H1 (cell line): ENCODE data around the gene OR2V2. TPM values are rescaled to one million over a fixed set of nuclear protein-coding genes. Genes with fewer than 3 reads are reported as not detected.
"Not testable (repeated sequence)": the region's sequence is repeated elsewhere in the genome, so short reads cannot be mapped to it uniquely, and the experiment has no call there.

Experiments used
- CTCF ChIA-PET: fragments of 300-600 bp; sonication (Branson Sonifier 250); formaldehyde crosslinking; loops from one replicate; lab custom pipeline; 2021; ENCODE audit not compliant: partially characterized antibody; lab: Charles Lee
- POLR2A ChIA-PET: fragments of 300-600 bp; sonication (Branson Sonifier 250); formaldehyde crosslinking; loops from one replicate; lab custom pipeline; 2021; ENCODE audit warnings: inconsistent platforms; ENCODE audit not compliant: partially characterized antibody; lab: Charles Lee
- DNase-seq, 2 experiments: peaks; one replicate each; pipeline versions ENCODE4 v3.0.0 to v3.0.0-alpha.2; 2010 to 2022; ENCODE audit warnings: low spot score in 2 of 2, low read depth in 1 of 2, mixed read lengths in 1 of 2
- FAIRE-seq: peaks from 2 replicates; lab custom pipeline; 2011; peaks lifted over from hg19 to GRCh38; lab: Jason Lieb, UNC
- H2AFZ ChIP-seq: 2 replicates; pipeline ENCODE4 v1.8.1; 2012; ENCODE audit warnings: low read length, inconsistent platforms
- H2AK5ac ChIP-seq: 2 replicates; pipeline ENCODE4 v1.6.1; 2013; ENCODE audit warnings: low read depth, low read length
- H2BK120ac ChIP-seq: replicated peaks from 2 replicates; pipeline ENCODE3; 2013; ENCODE audit warnings: low read depth, low read length, inconsistent platforms
- H2BK12ac ChIP-seq: 2 replicates; pipeline ENCODE4 v1.6.1; 2013; ENCODE audit warnings: low read depth, low read length
- H2BK15ac ChIP-seq: 2 replicates; pipeline ENCODE4 v1.6.1; 2013; ENCODE audit warnings: low read length
- H2BK20ac ChIP-seq: 2 replicates; pipeline ENCODE4 v1.6.1; 2013; ENCODE audit warnings: low read length
- H2BK5ac ChIP-seq: 2 replicates; pipeline ENCODE4 v1.6.1; 2013; ENCODE audit warnings: low read depth, low read length
- H3K14ac ChIP-seq: 2 replicates; pipeline ENCODE4 v1.6.1; 2013; ENCODE audit warnings: inconsistent platforms; ENCODE audit not compliant: insufficient read length
- H3K18ac ChIP-seq: 2 replicates; pipeline ENCODE4 v1.6.1; 2013; ENCODE audit warnings: low read length; ENCODE audit errors: extremely low read depth
- H3K23ac ChIP-seq: 2 replicates; pipeline ENCODE4 v1.6.1; 2013; ENCODE audit warnings: inconsistent platforms; ENCODE audit not compliant: insufficient read length
- H3K23me2 ChIP-seq: 2 replicates; pipeline ENCODE4 v1.6.1; 2013; ENCODE audit warnings: low read depth, low read length
- H3K27ac ChIP-seq: 2 replicates; pipeline ENCODE4 v1.6.1; 2011; ENCODE audit warnings: low read depth, low read length, inconsistent platforms
- H3K27me3 ChIP-seq, 4 experiments: replicated peaks in 1 of 4; 1 replicate in 1 of 4; 2 replicates in 3 of 4; pipeline versions ENCODE4 v1.6.1 to v1.8.1; 2011 to 2013; ENCODE audit warnings: low read length in 3 of 4, mild to moderate bottlenecking in 3 of 4, inconsistent platforms in 2 of 4, mixed read lengths in 2 of 4, moderate library complexity in 1 of 4; ENCODE audit not compliant: control insufficient read depth in 3 of 4, insufficient read depth in 3 of 4; ENCODE audit errors: extremely low read depth in 1 of 4
- H3K36me3 ChIP-seq, 4 experiments: 2 replicates each; pipeline versions ENCODE4 v1.6.1 to v1.8.1; 2011 to 2013; ENCODE audit warnings: mild to moderate bottlenecking in 4 of 4, low read length in 3 of 4, moderate library complexity in 2 of 4, control low read depth in 1 of 4, inconsistent platforms in 1 of 4; ENCODE audit not compliant: insufficient read depth in 4 of 4, control insufficient read depth in 2 of 4
- H3K4ac ChIP-seq: replicated peaks from 2 replicates; pipeline ENCODE3; 2013; ENCODE audit warnings: low read length, low read depth, mixed read lengths, inconsistent platforms; ENCODE audit not compliant: insufficient read length
- H3K4me1 ChIP-seq, 4 experiments: replicated peaks in 1 of 4; 1 replicate in 1 of 4; 2 replicates in 3 of 4; pipeline versions ENCODE4 v1.6.1 to v1.8.1; 2011 to 2013; ENCODE audit warnings: low read length in 3 of 4, inconsistent platforms in 2 of 4, mixed read lengths in 1 of 4; ENCODE audit not compliant: insufficient read depth in 4 of 4, control insufficient read depth in 3 of 4
- H3K4me2 ChIP-seq, 2 experiments: 2 replicates each; pipeline versions ENCODE4 v1.6.1 to v1.8.1; 2011 to 2013; ENCODE audit warnings: low read depth in 2 of 2, low read length in 2 of 2, control low read depth in 1 of 2, inconsistent platforms in 1 of 2, mild to moderate bottlenecking in 1 of 2; ENCODE audit not compliant: insufficient read depth in 1 of 2
- H3K4me3 ChIP-seq, 4 experiments: fragments of 200-600, 300-600 bp in 1 of 4; sonication (generic), shearing (Covaris generic), sonication (Bioruptor Twin) in 1 of 4; 2 replicates each; pipeline versions ENCODE4 v1.5.1 to v1.8.1; 2011 to 2016; ENCODE audit warnings: low read length in 4 of 4, low read depth in 3 of 4, control low read depth in 2 of 4, inconsistent platforms in 2 of 4, mild to moderate bottlenecking in 2 of 4, mixed read lengths in 1 of 4, moderate library complexity in 1 of 4; ENCODE audit not compliant: insufficient read depth in 2 of 4; ENCODE audit errors: extremely low read depth in 1 of 4
- H3K56ac ChIP-seq: replicated peaks from 2 replicates; pipeline ENCODE3; 2013; ENCODE audit warnings: low read depth, mild to moderate bottlenecking, mixed read lengths, low read length, inconsistent platforms; ENCODE audit not compliant: insufficient read length
- H3K79me1 ChIP-seq: 2 replicates; pipeline ENCODE4 v1.6.1; 2013; ENCODE audit warnings: low read depth, low read length, control low read depth
- H3K79me2 ChIP-seq, 2 experiments: 2 replicates each; pipeline versions ENCODE4 v1.6.1 to v1.8.1; 2012 to 2013; ENCODE audit warnings: low read length in 2 of 2, mild to moderate bottlenecking in 2 of 2, inconsistent platforms in 1 of 2; ENCODE audit not compliant: insufficient read depth in 2 of 2, control insufficient read depth in 1 of 2
- H3K9ac ChIP-seq, 4 experiments: replicated peaks in 1 of 4; 1 replicate in 1 of 4; 2 replicates in 3 of 4; pipeline versions ENCODE4 v1.6.1 to v1.8.1; 2011 to 2013; ENCODE audit warnings: low read depth in 3 of 4, low read length in 3 of 4, control low read depth in 2 of 4, mild to moderate bottlenecking in 2 of 4, moderate library complexity in 2 of 4, inconsistent platforms in 1 of 4; ENCODE audit errors: extremely low read depth in 1 of 4
- H3K9me3 ChIP-seq, 2 experiments: 2 replicates each; pipeline versions ENCODE4 v1.6.1 to v1.8.1; 2012 to 2013; ENCODE audit warnings: mild to moderate bottlenecking in 2 of 2, moderate library complexity in 2 of 2, control low read depth in 1 of 2, inconsistent platforms in 1 of 2, low read depth in 1 of 2, low read length in 1 of 2, mixed read lengths in 1 of 2; ENCODE audit not compliant: insufficient read depth in 2 of 2
- H4K20me1 ChIP-seq, 2 experiments: replicated peaks in 1 of 2; 2 replicates each; pipeline versions ENCODE3 to v1.8.1; 2011 to 2013; ENCODE audit warnings: inconsistent platforms in 2 of 2, low read length in 2 of 2, mild to moderate bottlenecking in 1 of 2; ENCODE audit not compliant: insufficient read depth in 2 of 2, control insufficient read depth in 1 of 2
- H4K5ac ChIP-seq: 2 replicates; pipeline ENCODE4 v1.6.1; 2013; ENCODE audit warnings: low read length, low read depth, mixed read lengths, inconsistent platforms; ENCODE audit not compliant: insufficient read length
- H4K8ac ChIP-seq: 2 replicates; pipeline ENCODE4 v1.8.0; 2013; ENCODE audit warnings: mild to moderate bottlenecking, moderate library complexity, low read length, inconsistent platforms; ENCODE audit not compliant: insufficient read depth; ENCODE audit errors: extremely low read depth
- H4K91ac ChIP-seq: replicated peaks from 2 replicates; pipeline ENCODE3; 2013; ENCODE audit warnings: low read length, mixed read lengths, inconsistent platforms; ENCODE audit not compliant: insufficient read length
- RAD21 ChIP-seq, 2 experiments: IDR thresholded peaks in 1 of 2; conservative IDR thresholded peaks in 1 of 2; 2 replicates each; pipeline ENCODE4 v1.6.1; 2011; ENCODE audit warnings: low read depth in 2 of 2, low read length in 2 of 2, improper control_type of control experiment in 1 of 2, inconsistent platforms in 1 of 2, mild to moderate bottlenecking in 1 of 2, moderate library complexity in 1 of 2
- SUZ12 ChIP-seq: fragments of 200-600 bp; sonication (generic); IDR thresholded peaks from 2 replicates; pipeline ENCODE4 v1.6.1; 2012; ENCODE audit warnings: mild to moderate bottlenecking, inconsistent platforms, low read length, moderate library complexity, mixed read lengths
- WGBS, 2 experiments: shearing (Covaris generic) in 1 of 2; methylation state at CpG; one replicate each; pipeline versions ENCODE4 v1.1.6 to v1.1.7; 2013 to 2015; ENCODE audit warnings: low lambda C conversion rate in 2 of 2, mixed read lengths in 2 of 2, inconsistent platforms in 1 of 2, low coverage in 1 of 2, missing lambda C conversion rate in 1 of 2; ENCODE audit not compliant: insufficient replicate concordance in 2 of 2, insufficient coverage in 1 of 2, insufficient read length in 1 of 2; ENCODE audit errors: extremely low coverage in 1 of 2, missing lambda C conversion rate in 1 of 2; 5-methylcytosine and 5-hydroxymethylcytosine counted together
- polyA plus RNA-seq, 7 experiments: library from polyadenylated mRNA; depleted of rRNA in 3 of 7; stranded (reverse) in 5 of 7; unstranded in 2 of 7; fragments of >200 nt in 5 of 7; fragments of 200-250 nt in 2 of 7; gene quantifications; 1 replicate in 5 of 7; 2 replicates in 1 of 7; 4 replicates in 1 of 7; pipeline versions ENCODE4 v1.2.1 to v1.2.3, GENCODE V29; 2011 to 2013; ENCODE audit warnings: missing spikeins in 2 of 7, mixed read lengths in 2 of 7
- total RNA-seq: library from RNA; stranded (reverse); fragmentation: NEBNext Ultra II Directional; extraction: Animal tissue kit (Norgen Biotek cat#: 25700); gene quantifications from 2 replicates; pipeline ENCODE4 v1.2.1, GENCODE V29; 2021

Gene OR2V2
- total and polyA plus RNA-seq, 2 of the 8 experiments (the other 6 are each of a cell fraction or from before 2014, with no cell fraction given) = not detected

DNA sequence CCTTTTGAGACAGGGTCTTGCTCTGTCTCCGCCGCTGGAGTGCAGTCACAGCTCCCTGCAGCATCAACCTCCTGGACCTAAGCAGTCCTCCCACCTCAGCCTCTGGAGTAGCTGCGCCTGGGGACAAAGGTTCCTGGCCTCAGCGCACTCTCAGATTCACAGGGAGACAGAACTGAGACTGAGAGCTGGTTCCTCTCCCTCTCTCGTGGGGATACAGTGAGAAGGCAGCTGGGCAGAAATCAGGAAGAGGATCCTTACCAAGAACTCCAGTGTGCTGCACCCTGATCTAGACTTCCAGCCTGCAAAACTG lies 43.2 kb upstream of the OR2V2 start:
- H2BK120ac ChIP-seq, H3K56ac ChIP-seq, H4K8ac ChIP-seq, H4K20me1 ChIP-seq, H4K5ac ChIP-seq, H3K9ac ChIP-seq, H4K91ac ChIP-seq, H3K27ac ChIP-seq, H3K14ac ChIP-seq, H2BK20ac ChIP-seq, H2BK15ac ChIP-seq, H3K18ac ChIP-seq, H2AK5ac ChIP-seq, H3K36me3 ChIP-seq, H2BK5ac ChIP-seq, H3K4ac ChIP-seq, H3K9me3 ChIP-seq, H3K79me1 ChIP-seq, FAIRE-seq, H2BK12ac ChIP-seq, H3K79me2 ChIP-seq, H3K23ac ChIP-seq, H3K23me2 ChIP-seq, H3K4me1 ChIP-seq, POLR2A ChIA-PET: not testable (repeated sequence)
- 10% methylated on average over 5 of the region's 5 CpGs; no CpG with 5 or more reads in 1 of the 2 experiments for WGBS, 2 experiments
- H3K4me2 ChIP-seq = peak overlapping the region; percentile 60 to 69
- H2AFZ ChIP-seq = peak overlapping the region; percentile 62; the same call in 1 of the 2 replicates
- CTCF ChIA-PET = interaction anchor here (1.5 kb wide), 1 partner anchor 24 kb away, joined by 4 read pairs; no protein-coding TSS in a partner anchor
- H3K4me3 ChIP-seq = peak overlapping the region; percentile 17 to 55 (median 38); a peak in 4 of 8 replicates
- DNase-seq = peak in 1 of 2 experiments; percentile 62
- TF ChIP-seq RAD21 (IDR thresholded peaks at IDR 0.05 in 1 of 2, conservative IDR thresholded peaks at IDR 0.05 in 1 of 2; ENCODE audit: low read depth in 2 of 2, low read length in 2 of 2) (peak in 1 of 2 experiments; percentile 14; a peak in 1 of 4 replicates), SUZ12 (0 out of 2 replicates have a peak, but pooled peaks have one; percentile 23)
- H3K27me3 ChIP-seq = peaks cover 15 to 29% (median 23%) of the 10 kb centered on the region in 4 experiments
